Body of pancreas (tissue), 4 donors: ENCODE data around the gene SFXN1. TPM values are rescaled to one million over a fixed set of nuclear protein-coding genes. Genes with fewer than 3 reads are reported as not detected.
"Not testable (repeated sequence)": the region's sequence is repeated elsewhere in the genome, so short reads cannot be mapped to it uniquely, and the experiment has no call there.

Source experiments
- ATAC-seq: fragments of 150-250 bp; one replicate; pipeline ENCODE4 v1.9.1; 2016
- DNase-seq, 4 donors: peaks; one replicate each; pipeline ENCODE4 v3.0.0-alpha.2; 2019
- H3K27ac ChIP-seq, 4 donors: fragments of 200-600 bp; sonication (generic); 1 replicate in 3 of 4; 2 replicates in 1 of 4; pipeline versions ENCODE4 v1.5.1 to v1.6.1; 2016 to 2019; ENCODE audit warnings: mild to moderate bottlenecking in 1 of 4, mixed read lengths in 1 of 4, moderate library complexity in 1 of 4
- H3K27me3 ChIP-seq, 2 donors: fragments of 200-600 bp; sonication (generic); one replicate each; pipeline ENCODE4 v1.6.0; 2016; ENCODE audit warnings: mild to moderate bottlenecking in 1 of 2
- H3K36me3 ChIP-seq, 2 donors: fragments of 200-600 bp; sonication (generic); replicated peaks in 1 of 2; 2 replicates each; pipeline ENCODE4 v1.5.1; 2016; ENCODE audit warnings: low read depth in 2 of 2; ENCODE audit not compliant: insufficient read depth in 1 of 2
- H3K4me1 ChIP-seq: fragments of 200-600 bp; sonication (generic); one replicate; pipeline ENCODE4 v1.6.0; 2016
- H3K4me3 ChIP-seq, 2 donors: fragments of 200-600 bp; sonication (generic); 1 replicate in 1 of 2; 2 replicates in 1 of 2; pipeline ENCODE4 v1.5.1; 2016 to 2019
- H3K9me3 ChIP-seq, 3 donors: fragments of 200-600 bp; sonication (generic); 1 replicate in 2 of 3; 2 replicates in 1 of 3; pipeline ENCODE4 v1.5.1; 2016
- POLR2A ChIP-seq, 3 donors: fragments of 450-650 bp; IDR thresholded peaks; one replicate each; pipeline ENCODE4 v1.6.1; 2016; ENCODE audit warnings: antibody characterized with exemption in 3 of 3, mild to moderate bottlenecking in 2 of 3
- WGBS, 2 donors: methylation state at CpG; one replicate each; pipeline ENCODE4 v1.1.5; 2017; 5-methylcytosine and 5-hydroxymethylcytosine counted together
- intact Hi-C: fragments of 100-400 bp; cut with DNase I; formaldehyde crosslinking; loops from one replicate; pipeline ENCODE4 v1.15.1; 2023
- total RNA-seq, 2 donors: library from RNA; depleted of rRNA; stranded (reverse); fragments of >200 nt; gene quantifications; one replicate each; pipeline ENCODE4 v1.1.0, GENCODE V29; 2016
- TF ChIP-seq, protein P1 (sequence below), 7 experiments: fragments of 450-650 bp in 4 of 7; fragments of 200-600 bp in 3 of 7; sonication (generic) in 3 of 7; IDR thresholded peaks; one replicate each; pipeline ENCODE4 v1.5.1; 2016 to 2019; ENCODE audit warnings: antibody characterized with exemption in 7 of 7

SFXN1 gene
- total RNA-seq, 2 donors from 2014 or later: 11.7 to 29.3 TPM

DNA sequence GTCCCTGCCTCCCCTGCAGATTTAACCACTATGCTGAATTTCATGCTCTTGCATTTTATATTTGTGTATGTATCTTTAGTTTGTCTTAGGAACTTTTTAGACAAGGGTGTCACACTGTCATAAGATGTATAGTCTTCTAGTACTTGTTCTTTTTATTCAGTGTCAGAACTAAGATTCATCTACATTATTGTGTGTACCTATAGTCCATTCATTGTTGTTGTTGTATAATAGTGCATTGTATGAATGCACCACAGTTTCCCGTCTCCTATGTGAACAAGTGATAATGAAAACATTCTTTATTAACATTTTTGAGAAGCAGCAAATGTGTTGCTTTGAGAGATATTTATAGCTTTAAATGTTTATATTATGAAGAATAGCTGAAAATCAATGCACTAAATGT is 45.9 kb downstream of the SFXN1 start:
- Histone ChIP-seq H3K27ac (no peak overlapping the region), H3K27me3 (no peaks in the 10 kb centered on the region), H3K4me1 (no peaks in the 10 kb centered on the region), H3K36me3 (peaks cover 0 to 5% of the 10 kb centered on the region in 2 donors), H3K4me3 (no peak overlapping the region), H3K9me3 (no peaks in the 10 kb centered on the region)
- intact Hi-C loops: no loop called here
- ATAC-seq: no peak
- whole genome bisulfite sequencing, 2 donors: 92% methylated on average over 1 of the region's 1 CpG
- no peak for DNase-seq
- TF ChIP-seq, protein P1, sequence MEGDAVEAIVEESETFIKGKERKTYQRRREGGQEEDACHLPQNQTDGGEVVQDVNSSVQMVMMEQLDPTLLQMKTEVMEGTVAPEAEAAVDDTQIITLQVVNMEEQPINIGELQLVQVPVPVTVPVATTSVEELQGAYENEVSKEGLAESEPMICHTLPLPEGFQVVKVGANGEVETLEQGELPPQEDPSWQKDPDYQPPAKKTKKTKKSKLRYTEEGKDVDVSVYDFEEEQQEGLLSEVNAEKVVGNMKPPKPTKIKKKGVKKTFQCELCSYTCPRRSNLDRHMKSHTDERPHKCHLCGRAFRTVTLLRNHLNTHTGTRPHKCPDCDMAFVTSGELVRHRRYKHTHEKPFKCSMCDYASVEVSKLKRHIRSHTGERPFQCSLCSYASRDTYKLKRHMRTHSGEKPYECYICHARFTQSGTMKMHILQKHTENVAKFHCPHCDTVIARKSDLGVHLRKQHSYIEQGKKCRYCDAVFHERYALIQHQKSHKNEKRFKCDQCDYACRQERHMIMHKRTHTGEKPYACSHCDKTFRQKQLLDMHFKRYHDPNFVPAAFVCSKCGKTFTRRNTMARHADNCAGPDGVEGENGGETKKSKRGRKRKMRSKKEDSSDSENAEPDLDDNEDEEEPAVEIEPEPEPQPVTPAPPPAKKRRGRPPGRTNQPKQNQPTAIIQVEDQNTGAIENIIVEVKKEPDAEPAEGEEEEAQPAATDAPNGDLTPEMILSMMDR (IDR thresholded peaks at IDR 0.05): no peak
- TF ChIP-seq POLR2A (IDR thresholded peaks at IDR 0.05): no peak

DNA sequence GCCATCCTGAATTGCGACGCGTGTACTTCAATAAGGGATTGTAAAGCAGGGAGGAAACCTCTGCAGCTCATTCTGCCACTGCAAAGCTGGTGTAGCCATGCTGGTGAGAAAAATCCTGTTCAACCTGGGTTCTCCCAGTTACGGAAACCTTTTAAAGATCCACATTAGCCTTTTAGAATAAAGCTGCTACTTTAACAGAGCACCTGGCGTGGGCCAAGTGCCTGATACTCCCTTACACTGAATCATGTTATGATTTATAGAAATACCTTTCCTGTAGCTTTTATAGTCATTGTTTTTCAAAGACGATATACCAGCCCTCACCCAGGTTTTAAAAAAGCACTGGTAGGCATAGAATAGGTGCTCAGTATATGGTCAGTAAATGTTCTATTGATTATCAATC is 48.3 kb downstream of the SFXN1 start:
- intact Hi-C loops: no loop called here
- no peaks in the 10 kb centered on the region for H3K27me3 ChIP-seq
- no peak for DNase-seq
- no peaks in the 10 kb centered on the region for H3K9me3 ChIP-seq
- peaks cover 0 to 5% of the 10 kb centered on the region in 2 donors for H3K36me3 ChIP-seq
- ATAC-seq: no peak
- H3K4me3 ChIP-seq: no peak overlapping the region
- no peaks in the 10 kb centered on the region for H3K4me1 ChIP-seq
- WGBS, 2 donors: 95 to 96% methylated on average over 6 of the region's 6 CpGs
- no peak overlapping the region for H3K27ac ChIP-seq
- TF ChIP-seq, protein P1 (IDR thresholded peaks at IDR 0.05): no peak
- no peak for TF ChIP-seq POLR2A (IDR thresholded peaks at IDR 0.05)

DNA sequence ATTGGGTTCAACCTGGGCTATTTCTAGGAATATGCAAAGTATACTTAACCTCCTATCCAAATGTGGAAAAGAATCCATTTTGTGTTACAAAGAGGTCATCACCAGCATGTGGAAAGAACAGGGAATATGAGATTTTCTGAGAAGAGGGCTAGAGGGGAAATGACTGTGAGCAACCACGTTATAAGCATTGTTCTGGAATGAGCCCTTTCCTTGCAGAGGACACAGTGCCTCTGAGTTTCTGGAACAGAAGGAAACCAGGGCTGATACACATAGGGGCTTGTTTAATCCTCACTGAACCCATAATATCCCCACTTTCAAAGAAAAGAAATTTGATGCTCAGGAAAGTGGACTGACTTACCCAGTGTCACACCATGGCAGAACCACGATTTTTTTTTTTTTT is 53.0 kb downstream of the SFXN1 start:
- TF ChIP-seq, protein P1 (IDR thresholded peaks at IDR 0.05): no peak
- no peak for TF ChIP-seq POLR2A (IDR thresholded peaks at IDR 0.05)
- ATAC-seq (no peak), DNase-seq (no peak)
- Histone ChIP-seq H3K36me3 (peaks cover 0 to 2% of the 10 kb centered on the region in 2 donors), H3K4me1 (peaks cover 9% of the 10 kb centered on the region), H3K9me3 (no peaks in the 10 kb centered on the region), H3K27me3 (no peaks in the 10 kb centered on the region), H3K27ac (no peak overlapping the region), H3K4me3 (no peak overlapping the region)
- intact Hi-C loops: loop anchor here (5.0 kb wide), 1 partner anchor 181 kb away; no protein-coding TSS in a partner anchor
- WGBS, 2 donors: 59 to 75% methylated on average over 2 of the region's 2 CpGs

DNA sequence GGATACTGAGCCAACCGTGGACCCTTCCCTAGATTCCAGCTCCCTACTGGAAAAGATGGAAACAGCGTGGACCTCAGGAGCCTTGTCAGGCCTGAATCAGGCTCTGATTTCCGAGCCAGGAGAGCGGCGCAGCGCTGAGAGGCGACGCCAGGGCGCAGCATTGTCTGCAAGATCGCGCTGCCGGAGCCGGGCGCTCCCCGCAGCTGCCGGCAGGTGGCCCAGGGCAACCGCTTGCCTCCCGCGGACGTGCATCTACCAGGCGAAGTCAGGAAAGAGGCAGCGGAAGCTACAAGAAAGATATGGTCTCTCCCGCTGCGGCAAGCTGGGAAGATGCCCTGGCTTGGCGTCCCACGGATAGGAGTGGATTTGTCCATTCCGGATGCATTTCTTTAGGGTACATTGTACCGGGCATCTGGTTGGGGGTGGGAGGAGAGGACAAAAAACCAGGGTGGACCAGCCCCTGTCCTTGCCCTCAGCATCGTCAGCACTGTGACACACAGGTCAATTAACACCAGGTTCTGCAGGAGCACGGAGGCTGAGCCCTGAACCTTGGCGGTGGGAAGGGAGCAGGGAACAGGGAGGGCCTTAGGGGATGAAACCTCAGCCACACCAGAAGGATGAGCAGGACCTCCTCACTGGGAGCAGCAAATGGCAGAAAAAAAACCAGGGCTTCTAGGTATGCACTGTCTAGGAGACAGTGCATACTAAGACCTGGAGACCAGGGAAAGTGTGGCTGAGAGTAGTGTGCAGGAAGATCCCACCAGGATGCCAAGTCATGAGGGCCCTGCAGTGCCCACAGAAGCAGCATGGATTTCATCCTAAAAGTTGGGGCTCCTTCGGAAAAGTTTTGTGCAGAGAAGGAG is 55.9 kb downstream of the SFXN1 start:
- no peak overlapping the region for H3K27ac ChIP-seq
- ATAC-seq (peak; percentile 89), DNase-seq (peak; percentile 68 to 81 (median 74))
- intact Hi-C loops: loop anchor here (5.0 kb wide), 1 partner anchor 178 kb away; no protein-coding TSS in a partner anchor
- H3K27me3 ChIP-seq: peaks cover 0 to 5% of the 10 kb centered on the region in 2 donors
- H3K4me1 ChIP-seq: peaks cover 9% of the 10 kb centered on the region
- H3K36me3 ChIP-seq: no peaks in the 10 kb centered on the region
- no peaks in the 10 kb centered on the region for H3K9me3 ChIP-seq
- no peak overlapping the region for H3K4me3 ChIP-seq
- no peak for TF ChIP-seq POLR2A (IDR thresholded peaks at IDR 0.05)
- TF ChIP-seq, protein P1 (IDR thresholded peaks at IDR 0.05): peak; percentile 88 to 100 (median 97)
- WGBS, 2 donors: 3 to 10% methylated on average over 19 to 32 of the region's 32 CpGs

DNA sequence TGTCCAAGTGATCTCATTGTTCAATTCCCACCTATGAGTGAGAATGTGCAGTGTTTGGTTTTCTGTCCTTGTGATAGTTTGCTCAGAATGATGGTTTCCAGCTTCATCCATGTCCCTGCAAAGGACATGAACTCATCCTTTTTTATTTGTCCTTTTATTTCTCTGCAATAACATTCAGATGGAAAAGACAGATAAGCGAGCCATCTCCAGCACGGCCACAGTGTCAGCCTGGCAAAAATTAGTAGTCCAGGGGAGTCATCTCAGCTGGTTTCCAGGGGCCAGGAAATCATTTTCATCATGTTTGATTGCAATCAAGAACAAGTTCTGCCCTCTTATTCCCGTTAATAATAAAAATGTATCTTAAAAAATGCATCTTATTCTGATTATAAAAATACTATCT is 57.0 kb downstream of the SFXN1 start:
- WGBS, 2 donors: 64 to 68% methylated on average over 3 of the region's 3 CpGs
- ATAC-seq, H3K36me3 ChIP-seq, DNase-seq, H3K4me3 ChIP-seq, H3K4me1 ChIP-seq, intact Hi-C loops, H3K9me3 ChIP-seq, H3K27me3 ChIP-seq, H3K27ac ChIP-seq: not testable (repeated sequence)
